HG03457 (cell line): ENCODE results near the gene RPS26.
"Not testable (repeated sequence)": the region's sequence is repeated elsewhere in the genome, so short reads cannot be mapped to it uniquely, and the experiment has no call there.

Experiments used
- ATAC-seq: cut with Tn5 transposase; IDR thresholded peaks from one replicate; pipeline ENCODE4 v1.9.1; 2021; ENCODE audit warnings: moderate number of reproducible peaks; ENCODE audit not compliant: unreplicated experiment

The RPS26 gene

DNA sequence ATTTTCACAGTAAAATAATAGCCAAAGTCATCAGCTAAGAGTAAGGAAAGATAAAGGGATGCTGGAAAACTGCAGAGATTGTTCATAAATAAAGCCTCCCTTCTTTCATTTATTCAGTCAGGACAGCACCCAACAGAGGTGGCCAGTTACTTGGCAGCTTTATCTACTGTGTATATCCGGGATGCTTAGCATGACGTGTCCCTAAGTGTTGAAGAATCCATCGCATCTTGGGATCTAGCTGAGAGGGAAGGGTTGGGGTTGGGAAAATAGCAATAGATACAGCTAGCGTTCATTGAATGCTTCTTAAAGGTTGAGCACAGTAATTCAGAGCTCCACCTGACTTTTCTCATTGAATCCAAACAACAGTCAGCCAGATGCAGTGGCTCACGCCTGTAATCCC lies 32.7 kb downstream of the RPS26 start:
- no peak for ATAC-seq

DNA sequence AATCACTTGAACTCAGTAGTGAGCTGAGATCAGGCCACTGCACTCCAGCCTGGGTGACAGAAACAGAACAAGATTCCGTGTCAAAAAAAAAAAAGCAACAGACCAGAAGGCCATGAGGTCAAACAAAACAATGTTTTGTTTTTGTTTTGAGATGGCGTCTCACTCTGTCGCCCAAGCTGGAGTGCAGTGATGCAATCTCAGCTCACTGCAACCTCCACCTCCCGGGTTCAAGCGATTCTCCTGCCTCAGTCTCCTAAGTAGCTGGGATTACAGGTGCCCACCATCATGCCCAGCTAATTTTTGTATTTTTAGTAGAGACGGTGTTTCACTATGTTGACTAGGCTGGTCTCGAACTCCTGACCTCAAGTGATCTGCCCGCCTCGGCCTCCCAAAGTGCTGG lies 36.2 kb downstream of the RPS26 start:
- ATAC-seq: not testable (repeated sequence)

DNA sequence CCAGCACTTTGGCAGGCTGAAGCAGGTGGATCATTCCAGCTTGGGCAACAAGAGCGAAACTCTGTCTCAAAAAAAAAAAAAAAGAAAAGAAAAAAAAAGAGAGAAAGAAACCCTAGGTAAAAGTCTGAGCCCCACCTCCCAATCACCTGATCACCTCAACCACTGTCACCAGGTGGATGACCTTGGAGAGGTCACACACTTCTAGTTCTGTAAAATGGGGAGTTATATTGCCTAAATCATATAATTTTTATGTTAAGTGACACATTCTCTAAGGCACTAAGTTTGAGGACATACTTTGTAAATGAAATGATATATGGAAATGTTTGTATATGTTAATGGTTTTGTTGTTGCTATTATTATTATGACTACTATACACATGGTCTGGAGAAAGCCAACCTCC lies 36.7 kb downstream of the RPS26 start:
- no peak for ATAC-seq

DNA sequence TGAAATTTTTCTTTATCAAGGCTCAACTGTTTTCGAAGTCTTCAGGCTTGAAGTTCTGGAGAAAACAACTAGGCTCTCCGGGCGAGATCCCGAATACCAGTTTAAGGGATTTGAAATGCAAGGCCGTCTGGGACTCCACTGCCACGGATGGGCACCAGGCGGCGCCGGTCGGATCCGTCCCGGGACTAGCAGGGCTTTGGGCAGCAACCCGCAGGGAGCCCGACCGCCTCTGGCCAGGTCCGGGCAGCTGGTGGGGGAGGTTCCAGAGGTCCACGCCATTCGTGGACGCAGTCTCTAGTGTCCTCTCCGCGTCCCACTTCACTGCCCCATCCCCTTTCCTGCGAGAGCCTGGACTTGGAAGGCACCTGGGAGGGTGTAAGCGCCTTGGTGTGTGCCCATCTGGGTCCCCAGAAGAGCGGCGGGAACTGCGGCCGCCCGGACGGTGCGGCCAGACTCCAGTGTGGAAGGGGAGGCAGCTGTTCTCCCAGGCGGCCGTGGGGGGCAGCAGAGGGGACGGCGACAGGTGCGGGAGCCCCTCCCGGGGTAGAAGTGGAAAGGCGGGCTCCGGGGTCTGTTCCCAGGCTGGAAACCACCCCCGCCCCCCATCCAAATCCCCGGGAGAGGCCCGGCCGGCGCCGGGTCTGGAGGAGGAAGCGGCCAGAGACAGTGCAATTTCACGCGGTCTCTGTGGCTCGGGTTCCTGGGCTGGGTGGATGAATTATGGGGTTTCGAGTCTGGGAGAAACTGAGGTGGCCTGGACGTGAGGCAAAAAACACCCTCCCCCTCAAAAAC lies 37.4 kb downstream of the RPS26 start:
- ATAC-seq: no peak

DNA sequence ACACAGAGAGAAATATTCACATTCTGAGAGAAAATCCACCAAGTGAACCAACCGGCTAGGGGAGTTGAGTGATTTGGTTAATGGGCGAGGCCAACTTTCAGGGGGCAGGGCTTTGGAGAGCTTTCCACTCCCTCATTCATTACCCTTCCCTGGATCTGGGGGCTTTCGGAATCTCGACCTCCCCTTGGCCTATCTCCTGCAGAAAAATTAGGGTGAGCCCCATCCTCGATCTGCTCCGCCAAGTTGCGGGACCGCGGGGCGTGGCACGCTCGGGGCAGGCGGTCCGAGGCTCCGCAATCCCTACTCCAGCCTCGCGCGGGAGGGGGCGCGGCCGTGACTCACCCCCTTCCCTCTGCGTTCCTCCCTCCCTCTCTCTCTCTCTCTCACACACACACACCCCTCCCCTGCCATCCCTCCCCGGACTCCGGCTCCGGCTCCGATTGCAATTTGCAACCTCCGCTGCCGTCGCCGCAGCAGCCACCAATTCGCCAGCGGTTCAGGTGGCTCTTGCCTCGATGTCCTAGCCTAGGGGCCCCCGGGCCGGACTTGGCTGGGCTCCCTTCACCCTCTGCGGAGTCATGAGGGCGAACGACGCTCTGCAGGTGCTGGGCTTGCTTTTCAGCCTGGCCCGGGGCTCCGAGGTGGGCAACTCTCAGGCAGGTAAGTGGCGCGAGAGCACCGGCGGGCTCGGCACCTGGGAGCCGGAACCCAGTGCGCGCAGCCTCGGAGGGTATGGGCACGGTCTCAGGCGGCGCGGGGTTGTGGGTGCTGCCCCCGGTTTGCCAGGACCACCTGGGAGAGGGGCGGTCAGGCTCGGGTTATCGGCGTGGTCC lies 38.2 kb downstream of the RPS26 start, which contains the start of gene ERBB3:
TSS of gene ERBB3 (plus strand) at position 443 of the 833 bp plus-strand sequence. CDS start at position 579, 136 bp downstream.
- no peak for ATAC-seq

DNA sequence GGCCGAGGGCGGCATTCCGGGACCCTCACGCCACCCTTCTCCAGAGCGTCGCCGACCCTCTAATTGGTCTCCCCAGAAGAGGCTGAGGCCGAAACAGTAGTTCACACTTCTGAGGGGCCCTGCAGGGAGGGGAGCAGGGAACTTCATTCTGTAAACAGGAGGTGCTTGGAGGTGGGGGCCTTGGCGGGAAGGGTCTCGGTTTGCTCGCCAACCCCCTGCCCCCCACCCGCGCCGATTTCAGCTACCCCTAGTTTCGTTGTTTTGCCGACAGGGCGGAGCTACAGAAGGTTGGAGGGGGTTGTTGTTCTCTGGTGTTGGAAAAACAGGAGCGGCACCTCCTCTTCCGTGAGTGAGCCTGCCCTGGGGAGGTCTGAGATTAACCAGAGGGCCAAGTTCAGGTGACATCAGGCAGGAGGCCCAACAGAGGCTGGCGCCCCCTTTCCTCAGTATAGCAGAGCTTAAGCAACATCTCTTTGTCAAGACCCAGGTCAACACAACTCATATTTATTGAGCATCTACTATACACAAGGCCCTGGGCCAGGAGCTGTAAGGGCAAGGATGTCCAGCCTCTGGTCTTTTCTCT lies 38.9 kb downstream of the RPS26 start:
- ATAC-seq: no peak

DNA sequence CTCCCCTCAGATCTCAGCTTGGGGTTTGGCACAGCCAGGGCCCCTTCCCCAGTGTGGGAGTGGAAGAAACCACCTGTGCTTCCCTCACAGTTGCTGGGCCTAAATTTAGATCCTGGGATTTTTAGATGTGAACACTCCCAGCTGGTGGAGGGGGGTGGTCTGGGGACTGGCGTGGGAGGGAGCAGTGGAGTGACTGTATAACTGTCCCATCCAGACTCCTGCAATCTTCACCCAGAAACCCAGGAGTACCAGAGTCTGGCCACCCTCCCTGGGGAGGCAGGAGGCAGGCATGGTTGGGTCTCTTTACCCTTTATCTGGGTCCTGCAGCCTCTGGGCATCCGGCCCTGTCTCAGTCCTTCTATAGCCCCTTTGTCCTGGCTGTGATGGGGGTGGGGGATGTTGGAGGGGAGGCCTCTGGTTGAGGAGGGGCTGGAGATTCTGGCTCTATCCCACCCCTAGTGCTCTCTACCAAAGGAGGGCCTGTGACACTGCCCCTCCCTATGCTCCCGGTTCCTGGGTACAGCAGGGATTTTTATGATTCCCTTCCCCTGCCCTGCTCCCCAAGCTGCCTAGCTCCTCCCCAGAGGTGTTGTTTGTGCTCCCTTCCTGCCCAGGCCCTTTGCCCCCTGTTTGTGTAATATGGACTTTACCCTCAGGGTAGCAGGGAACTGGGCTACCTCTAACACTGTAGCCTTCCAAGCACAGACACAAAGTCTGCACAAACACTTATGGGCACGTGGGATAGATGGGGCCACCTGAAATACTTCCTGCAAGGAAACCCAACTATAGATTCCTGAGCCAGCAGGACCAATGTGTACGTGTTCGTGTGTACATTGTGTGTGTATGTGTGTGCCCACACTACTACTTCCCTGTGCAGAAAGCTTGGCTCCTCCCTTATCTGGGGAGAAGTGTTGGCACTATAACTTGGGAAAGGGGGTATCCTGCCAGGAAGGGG lies 40.0 kb downstream of the RPS26 start:
- ATAC-seq: no peak

DNA sequence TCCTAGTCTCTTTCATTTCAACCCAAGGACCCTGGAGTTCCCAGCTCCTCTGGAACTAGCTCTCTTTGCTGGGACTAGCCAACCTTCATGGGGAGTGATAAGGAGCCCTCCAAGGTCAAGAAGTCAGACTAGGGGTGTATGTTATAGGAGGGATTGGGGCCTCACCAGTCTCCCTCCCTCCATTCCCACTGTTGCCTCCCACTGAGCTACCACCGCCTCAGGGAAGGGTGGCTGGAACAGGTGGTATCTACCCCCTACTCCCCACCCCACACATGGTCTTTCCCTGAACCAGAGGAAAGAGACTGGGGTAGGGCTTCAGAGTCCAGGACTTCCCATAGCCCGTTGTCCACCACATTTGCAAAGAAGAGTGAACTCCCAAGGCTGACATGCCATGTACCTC lies 40.7 kb downstream of the RPS26 start:
- no peak for ATAC-seq

DNA sequence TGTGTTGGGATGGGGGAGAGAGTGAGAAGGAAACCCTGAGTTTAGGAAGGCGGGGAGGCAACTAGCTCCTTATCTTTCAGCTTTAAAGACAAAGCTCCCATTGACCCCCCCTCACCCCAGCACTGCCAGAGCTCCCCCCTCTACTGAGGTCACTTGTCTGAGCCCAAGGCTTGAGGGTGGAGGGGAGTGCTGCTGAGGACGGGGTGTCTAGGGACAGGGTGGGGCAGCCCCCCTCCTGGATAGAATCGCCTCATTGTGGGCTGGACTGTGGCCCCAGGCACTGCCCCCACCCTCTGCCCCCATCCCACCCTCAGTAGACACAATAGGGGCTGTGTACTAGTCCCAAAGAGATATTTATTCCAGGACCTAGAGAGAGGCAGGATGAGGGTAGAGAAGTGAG lies 41.2 kb downstream of the RPS26 start:
- no peak for ATAC-seq

DNA sequence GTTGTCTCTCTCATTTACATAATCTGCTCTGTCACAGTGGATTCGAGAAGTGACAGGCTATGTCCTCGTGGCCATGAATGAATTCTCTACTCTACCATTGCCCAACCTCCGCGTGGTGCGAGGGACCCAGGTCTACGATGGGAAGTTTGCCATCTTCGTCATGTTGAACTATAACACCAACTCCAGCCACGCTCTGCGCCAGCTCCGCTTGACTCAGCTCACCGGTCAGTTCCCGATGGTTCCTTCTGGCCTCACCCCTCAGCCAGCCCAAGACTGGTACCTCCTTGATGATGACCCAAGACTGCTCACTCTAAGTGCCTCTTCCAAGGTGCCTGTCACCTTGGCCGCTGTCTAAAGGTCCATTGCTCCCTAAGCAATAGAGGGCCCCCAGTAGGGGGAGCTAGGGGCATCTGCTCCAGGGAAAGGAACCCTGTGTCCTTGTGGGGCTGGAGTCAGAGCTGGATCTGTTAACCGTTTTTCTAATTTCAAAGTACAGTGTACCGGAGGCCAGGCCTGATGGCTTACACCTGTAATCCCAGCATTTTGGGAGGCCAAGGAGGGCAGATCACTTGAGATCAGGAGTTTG lies 43.3 kb downstream of the RPS26 start:
- ATAC-seq: no peak

DNA sequence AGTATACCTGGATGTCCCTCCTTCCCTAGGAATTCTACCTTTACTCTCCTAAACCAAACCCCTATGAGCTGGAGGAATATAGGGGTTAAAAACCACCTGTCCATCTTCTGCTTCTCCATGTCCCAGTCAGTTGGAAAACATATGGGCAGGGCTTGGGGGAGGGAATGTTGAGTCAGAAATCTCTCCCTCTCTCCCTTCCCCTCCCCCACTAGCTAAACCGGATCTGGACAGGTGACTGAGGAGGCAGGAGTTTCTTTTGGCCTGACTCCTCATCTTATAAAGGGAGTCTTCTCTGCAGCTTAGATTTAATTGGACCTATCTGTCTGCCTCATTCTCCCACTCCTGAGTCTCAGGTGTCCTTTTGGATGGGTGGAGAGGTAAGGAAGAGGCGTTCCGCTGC lies 44.4 kb downstream of the RPS26 start:
- ATAC-seq: no peak

DNA sequence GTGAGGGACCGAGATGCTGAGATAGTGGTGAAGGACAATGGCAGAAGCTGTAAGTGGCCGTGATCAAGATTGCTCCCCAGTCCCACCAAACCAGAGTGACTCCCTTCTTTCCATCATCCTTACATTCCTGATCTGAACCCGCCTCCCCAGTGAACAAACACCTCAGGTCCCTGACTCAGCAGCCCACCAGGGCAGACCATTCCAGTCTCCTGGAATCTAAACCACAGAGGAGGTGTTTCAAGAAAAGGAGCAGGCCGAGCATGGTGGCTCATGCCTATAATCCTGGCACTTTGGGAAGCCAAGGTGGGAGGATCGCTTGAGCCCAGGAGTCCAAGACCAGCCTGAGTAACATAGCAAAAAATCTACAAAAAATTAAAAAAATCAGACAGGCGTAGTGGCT lies 44.9 kb downstream of the RPS26 start:
- ATAC-seq: no peak

DNA sequence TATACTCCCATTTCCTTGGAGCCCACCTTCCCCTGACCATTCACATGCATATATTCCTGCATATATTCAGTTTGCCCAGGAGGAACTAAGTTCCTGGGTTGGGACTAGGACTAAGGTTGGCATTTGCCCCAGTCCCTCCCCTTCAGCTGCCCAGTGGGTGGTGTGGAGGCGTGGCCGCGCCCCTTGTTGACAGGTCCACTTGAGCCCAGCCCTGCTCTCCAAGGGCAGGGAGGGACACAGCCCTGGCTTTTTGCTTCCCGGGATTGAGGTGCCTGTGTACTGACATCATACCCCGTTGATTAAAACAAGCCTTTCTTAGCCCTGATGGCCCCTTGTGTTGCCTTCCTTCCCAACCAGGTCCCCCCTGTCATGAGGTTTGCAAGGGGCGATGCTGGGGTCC lies 45.5 kb downstream of the RPS26 start:
- ATAC-seq: no peak
